Iris pigment epithelial cell (primary cell): ENCODE data around the gene RSRC2.
"Not testable (repeated sequence)": the region's sequence is repeated elsewhere in the genome, so short reads cannot be mapped to it uniquely, and the experiment has no call there.

Source experiments
- DNase-seq: peaks from one replicate; pipeline ENCODE4 v3.0.0-alpha.2; 2011; ENCODE audit warnings: low read depth

RSRC2 gene

DNA sequence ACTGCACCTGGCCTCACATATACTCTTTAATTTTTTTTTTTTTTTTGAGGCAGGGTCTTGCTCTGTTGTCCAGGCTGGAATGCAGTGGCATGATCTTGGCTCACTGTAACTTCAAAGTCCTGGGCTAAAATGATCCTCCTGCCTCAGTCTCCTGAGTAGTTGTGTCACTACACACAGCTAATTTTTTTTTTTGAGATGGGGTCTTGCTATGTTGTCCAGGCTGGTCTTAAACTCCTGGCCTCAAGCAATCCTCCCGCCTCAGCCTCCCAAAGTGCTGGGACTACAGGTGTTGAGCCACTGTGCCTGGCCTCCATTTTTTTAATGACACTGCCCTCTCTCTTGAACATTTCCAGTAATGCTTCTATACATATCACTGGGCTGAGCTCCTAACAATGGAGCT is 42.4 kb downstream of the RSRC2 start:
- DNase-seq, result not testable (repeated sequence)

- DNase-seq, result no peak
These were observed 42.8 kb downstream of the RSRC2 start for GRCh38 chr12:122483969-122484368.

DNA sequence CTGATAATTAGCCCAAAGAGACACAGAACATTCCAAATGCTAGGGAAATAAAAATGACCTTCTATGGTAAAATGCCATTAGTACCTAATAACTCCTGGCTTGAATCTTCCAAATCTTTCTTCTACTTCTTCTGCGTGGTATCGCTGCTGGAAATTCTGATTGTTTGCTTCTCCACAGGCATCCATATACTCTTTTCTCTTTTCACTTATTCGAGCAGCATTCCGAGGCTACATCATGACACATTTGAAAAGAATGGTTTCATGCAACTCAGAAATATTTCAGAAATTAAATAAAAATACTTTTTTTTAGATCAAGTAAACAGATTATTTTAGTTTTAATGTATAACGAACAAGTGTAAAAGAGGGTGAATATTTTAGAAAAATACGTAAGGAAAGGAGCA is 44.9 kb downstream of the RSRC2 start:
- peak; percentile 40 for DNase-seq

GRCh38 chr12:122480753-122481152 is 46.0 kb downstream of the RSRC2 start:
- no peak for DNase-seq

DNA sequence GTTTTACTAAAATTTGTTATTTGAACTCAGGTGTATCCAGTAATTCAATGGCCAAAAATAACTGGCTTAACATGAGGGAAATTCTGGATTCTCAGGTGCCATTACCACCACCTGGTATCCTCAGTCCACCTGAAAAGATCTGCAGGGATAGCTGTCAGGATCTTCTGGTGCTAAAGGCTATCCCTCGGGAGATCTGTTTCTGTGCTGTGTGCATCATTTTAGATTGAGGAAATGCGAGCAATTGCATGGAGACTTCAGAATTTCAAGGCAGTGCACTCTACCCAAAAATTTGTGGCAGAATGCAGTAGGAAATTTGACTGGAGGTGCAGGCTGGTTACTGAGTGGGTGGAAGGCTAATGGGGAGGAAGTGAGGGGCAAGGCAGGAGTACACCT is 52.4 kb downstream of the RSRC2 start:
- DNase-seq, result no peak

DNA sequence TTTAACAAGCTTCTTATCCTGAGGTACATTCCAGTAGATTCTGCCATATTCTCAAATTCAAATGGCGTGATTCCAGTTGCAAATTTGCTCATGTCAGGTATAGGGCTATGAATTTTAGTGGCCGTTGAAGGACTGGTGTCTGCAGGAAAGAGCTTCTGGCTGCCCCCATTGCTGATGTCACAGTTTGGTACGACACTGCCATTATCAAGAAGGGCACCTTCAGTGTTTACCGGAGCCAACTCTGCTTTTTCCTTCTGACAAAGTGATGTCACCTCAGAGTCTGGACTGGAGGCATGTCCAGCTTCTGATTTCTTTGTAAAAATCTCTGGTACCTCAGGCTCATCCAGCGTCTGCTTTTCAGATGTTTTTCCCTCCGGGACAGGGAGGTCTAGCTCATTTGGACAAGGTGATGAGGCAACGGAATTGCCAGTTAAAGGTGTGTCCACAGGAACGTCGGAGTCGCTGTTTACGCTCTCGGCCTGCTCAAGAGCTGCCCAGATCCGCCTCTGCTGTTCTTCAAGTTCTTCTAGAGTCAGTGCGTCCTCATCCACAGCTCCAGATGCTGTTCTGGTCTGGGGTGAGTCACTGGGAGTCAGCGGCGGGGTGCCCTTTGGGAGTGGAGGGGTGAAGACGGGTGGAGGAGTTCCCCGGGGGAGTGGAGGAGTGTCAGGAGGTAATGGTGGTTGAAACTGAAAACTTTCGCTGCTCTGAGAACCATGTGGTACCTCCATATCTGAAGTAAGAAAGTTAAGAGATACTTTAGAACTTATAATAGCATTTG is 53.0 kb downstream of the RSRC2 start:
- peak; percentile 59 for DNase-seq

- DNase-seq, result peak; percentile 81
These were observed 55.2 kb downstream of the RSRC2 start for GRCh38 chr12:122471324-122472226.

DNA sequence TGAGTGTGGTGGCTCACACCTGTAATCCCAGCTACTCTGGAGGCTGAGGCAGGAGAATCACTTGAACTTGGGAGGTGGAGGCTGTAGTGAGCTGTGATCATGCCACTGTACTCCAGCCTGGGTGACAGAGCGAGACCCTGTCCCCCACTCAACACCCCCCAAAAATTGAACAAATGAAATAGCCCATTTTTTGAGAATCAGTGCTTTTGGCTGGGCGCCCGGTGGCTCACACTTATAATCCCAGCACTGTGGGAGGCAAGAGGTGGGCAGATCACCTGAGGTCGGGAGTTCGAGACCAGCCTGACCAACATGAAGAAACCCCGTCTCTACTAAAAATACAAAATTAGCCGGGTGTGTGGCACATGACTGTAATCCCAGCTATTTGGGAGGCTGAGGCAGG is 56.2 kb downstream of the RSRC2 start:
- not testable (repeated sequence) for DNase-seq

DNA sequence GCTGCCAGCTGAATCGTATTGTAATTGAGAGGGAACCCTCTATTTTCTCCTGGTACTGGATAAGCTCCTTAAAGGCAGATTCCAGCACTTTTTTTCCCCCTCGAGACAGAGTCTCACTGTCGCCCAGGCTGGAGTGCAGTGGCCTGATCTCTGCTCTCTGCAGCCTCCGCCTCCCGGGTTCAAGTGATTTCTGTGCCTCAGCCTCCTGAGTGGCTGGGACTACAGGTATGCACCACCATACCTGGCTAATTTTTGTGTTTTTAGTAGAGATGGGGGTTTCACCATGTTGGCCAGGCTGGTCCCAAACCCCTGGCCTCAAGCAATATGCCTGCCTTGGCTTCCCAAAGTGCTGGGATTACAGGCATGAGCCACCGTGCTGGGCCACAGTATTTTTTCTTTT is 56.9 kb downstream of the RSRC2 start:
- not testable (repeated sequence) for DNase-seq

DNA sequence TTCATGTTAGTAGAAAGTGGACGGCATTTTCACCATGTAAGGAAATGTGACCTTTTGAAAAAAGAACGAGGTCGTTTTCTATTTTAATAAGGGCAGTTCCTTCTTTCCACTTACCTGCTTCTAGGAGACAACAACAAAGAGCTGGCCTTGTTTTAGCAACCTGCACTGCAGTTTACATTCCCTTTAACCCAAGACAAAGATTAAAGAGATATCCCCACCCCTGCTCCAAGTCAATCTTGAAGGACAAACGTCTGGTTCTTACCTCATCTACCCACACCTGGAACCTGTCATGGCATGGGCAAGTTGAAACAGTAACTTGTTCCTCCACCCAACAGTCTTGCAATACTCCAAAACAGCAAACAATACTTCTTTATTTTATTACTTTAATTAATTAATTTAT is 58.8 kb downstream of the RSRC2 start:
- DNase-seq, result no peak

DNA sequence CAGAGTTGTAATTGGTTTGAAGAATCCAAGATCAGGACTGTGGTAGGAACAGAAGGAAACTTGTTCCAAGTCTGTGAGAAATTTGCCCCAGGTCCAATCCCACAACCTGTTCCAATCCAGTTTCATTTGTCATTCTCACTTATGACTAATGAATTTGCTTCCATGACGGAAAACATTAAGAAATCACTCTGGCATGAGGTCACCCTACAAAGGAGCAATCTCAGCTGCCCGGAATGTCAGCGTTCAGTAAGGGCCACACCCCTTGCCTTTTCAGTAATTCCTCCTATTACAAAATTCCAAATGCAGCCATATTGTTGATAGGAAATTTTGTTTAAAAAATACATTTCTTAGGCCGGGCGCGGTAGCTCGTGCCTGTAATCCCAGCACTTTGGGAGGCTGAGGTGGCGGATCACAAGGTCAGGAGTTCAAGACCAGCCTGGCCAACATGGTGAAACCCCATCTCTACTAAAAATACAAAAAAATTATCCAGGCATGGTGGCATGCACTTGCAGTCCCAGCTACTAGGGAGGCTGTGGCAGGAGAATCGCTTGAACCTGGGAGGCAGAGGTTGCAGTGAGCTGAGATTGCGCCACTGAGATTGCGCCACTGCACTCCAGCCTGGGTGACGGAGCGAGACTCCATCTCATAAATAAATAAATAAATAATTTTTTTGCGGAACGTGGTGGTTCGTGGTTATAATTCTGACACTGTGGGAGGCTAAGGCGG is 62.3 kb downstream of the RSRC2 start:
- DNase-seq, result peak; percentile 99

DNA sequence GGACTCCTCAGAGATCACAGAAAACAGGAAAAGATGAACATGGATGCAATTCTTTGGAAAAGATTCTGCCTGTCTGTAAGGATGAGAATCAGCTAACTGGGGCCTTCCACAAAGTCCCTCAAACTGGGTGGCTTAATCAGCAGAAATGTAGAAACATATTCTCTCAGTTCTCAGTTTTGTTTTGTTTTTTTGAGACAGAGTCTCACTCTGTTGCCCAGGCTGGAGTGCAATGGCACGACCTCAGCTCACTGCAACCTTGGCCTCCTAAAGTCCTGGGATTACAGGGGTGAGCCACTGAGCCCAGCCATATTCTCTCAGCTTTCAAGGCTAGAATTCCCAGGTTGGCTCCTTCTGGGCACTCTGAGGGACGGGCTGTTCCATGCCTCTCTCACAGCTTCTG is 66.1 kb downstream of the RSRC2 start:
- no peak for DNase-seq

DNA sequence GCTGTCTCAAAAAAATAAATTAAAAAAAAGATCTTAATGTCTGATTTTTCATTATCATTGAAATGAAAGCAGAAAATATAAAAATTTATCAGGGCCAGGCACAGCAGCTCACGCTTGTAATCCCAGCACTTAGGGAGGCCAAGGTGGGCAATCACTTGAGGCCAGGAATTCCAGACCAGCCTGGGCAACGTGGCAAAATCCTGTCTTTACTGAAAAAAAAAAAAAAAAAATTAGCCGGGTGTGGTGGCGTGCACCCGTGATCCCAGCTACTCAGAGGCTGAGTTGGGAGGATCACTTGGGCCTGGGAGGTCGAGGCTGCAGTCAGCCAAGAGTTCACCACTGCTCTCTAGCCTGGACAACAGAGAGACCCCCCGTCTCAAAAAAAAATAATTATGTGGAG is 66.7 kb downstream of the RSRC2 start:
- no peak for DNase-seq

DNA sequence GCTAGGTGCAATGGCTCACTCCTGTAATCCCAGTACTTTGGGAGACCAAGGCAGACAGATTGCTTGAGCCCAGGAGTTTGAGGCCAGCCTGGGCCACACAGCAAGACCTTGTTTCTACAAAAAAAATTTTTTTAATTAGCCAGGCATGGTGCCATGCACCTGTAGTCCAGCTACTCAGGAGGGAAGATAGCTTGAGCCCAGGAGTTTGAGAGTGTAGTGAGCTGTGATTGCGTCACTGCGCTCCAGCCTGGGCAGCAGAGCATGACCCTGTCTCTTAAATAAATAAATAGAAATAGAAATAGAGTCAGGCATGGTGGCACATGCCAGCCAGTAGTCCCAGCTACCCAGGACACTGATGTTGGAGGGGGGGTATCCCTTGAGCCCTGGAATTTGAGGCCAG is 67.5 kb downstream of the RSRC2 start:
- no peak for DNase-seq

GRCh38 chr12:122458105-122459035 is 68.4 kb downstream of the RSRC2 start:
- no peak for DNase-seq

- no peak for DNase-seq
These were observed 69.1 kb downstream of the RSRC2 start for GRCh38 chr12:122457627-122458026.

DNA sequence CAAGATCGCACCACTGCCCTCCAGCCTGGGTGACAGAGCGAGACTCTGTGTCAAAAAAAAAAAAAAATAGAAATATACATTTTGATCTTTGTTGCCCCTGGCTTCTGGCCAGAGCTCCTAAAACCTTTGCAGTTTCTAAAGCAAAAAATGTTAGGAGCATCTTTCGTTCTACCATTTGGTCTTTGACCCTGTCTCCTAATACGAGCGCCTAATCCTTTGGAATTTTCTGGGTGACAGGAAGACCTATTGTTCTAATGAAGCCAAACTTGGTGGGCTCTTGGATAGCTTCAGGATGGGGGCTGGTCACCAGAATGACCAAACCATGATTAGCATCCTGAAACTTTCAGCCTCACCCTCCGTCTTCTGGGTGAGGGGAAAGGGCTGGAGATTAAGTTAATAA is 72.0 kb downstream of the RSRC2 start:
- no peak for DNase-seq

DNA sequence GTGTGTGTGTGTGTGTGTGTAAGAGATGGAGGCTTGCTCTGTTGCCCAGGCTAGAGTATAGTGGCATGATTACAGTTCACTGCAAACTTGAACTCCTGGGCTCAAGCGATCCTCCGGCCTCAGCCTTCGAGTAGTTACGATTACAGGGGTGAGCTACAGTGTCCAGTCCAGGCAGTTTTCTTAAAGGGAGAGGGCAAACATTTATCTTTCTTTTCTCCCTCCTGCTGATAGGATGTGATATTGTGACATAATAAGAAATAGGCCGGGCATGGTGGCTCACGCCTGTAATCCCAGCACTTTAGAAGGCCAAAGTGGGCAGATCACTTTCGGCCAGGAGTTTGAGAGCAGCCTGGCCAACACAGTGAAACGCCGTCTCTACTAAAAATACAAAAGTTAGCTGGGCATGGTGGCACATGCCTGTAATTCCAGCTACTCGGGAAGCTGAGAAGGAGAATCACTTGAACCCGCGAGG is 72.5 kb downstream of the RSRC2 start:
- DNase-seq, result no peak
